ENCODE measurements around the gene RCOR3.
A peak's percentile ranks its signal among the peaks of the same experiment; 100 is the strongest.
"Not testable (repeated sequence)": the region's sequence is repeated elsewhere in the genome, so short reads cannot be mapped to it uniquely, and the experiment has no call there.

Gene RCOR3

DNA sequence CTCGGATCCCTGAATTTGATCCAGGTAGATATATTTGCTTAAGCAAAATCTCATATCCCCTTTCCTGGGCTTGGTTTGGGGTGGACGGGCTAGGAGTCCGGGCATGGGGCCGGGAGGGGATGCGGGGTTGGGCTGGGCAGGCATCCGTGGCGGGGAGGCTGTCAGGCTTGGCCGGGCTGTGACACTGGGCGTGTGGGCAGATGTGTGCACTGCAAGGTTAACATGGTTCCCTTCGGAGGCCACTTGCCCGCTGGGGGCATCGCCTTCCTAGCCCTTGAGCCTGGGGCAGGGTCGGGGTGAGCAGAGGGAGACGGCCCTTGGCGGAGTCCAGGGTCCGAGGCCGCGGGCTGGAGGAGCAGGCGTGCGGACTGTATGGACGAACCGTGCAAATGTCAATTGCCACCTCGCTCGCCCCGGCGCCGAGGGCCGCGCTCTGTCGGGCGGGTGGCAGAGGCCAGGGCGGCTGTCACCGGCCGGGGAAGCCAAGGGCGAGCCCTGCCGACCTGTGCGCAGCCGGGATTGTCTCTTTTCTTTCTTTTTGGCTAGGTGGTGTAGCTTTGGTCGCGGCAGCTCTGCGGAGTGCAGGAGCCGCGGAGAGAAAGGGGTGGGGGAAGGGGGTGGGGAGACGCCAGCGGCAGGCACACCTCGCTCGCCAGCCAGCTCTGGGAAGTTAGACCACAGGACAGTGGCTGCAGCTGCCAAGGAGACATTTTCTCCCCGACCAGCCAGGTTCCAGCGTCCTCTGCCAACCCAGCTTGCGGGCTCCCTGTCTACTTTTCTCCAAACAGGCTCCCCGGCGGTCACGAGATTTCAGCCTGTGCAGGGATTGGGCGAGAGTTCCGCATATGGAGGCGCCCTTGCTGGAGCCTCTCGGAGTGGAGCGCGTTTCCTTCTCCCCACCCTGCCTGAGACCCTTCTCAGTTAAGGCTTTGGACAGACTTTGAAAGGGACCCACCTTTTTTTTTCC is 1.3 kb downstream of the RCOR3 start:
- peak; percentile 57 to 62 for DNase-seq (ENCODE audit: low read depth in 2 of 2)

GRCh38 chr1:211261229-211261628 is 2.1 kb downstream of the RCOR3 start:
- DNase-seq (ENCODE audit: low read depth in 2 of 2): no peak

GRCh38 chr1:211263022-211263421 is 3.9 kb downstream of the RCOR3 start:
- DNase-seq (ENCODE audit: low read depth in 2 of 2): not testable (repeated sequence)

DNA sequence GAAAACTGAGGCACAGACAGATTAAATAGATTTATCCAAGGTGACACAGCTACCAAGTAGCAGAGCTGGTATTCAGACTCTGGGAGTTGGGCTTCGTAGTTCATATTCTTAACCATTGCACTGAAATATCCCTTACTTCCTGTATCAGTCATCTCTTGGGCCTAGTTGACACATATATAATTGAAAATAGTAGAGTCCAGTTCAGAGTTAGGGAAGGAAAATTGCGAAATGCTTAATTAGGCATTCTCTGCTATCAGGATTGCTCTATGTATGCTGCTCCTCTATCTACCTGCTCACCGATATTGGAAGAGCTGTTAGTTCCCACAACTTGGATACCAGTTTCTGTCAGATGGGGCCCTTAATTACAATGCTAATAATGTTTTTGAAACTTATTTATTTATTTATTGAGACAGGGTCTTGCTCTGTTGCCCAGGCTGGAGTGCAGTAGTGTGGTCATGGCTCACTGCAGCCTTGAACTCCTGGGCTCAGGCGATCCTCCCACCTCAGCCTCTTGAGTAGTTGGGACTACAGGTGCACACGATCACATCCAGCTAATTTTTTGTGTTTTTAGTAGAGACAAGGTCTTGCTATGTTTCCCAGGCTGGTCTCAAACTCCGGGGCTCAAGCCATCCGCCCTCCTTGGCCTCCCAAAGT is 8.2 kb downstream of the RCOR3 start:
- DNase-seq (ENCODE audit: low read depth in 2 of 2): no peak

DNA sequence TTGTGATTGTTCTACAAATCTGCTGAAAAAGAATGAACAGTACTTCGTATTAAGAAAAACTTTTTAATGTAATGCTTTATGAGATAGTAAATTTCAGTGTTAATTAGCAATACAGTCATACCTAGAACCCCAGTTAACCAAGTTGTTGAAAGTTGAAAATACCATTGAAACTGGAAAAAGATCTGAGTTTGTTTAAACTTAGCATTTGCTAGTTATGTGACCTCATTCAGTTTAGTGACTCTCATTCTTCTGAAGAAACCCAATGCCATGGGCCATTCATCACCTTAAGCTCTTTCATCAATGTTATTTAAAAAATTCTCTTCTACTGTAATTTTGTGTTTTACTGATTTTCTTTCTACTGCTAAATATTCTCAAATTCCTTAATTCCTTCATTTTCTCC is 20.2 kb downstream of the RCOR3 start:
- DNase-seq (ENCODE audit: low read depth in 2 of 2): no peak

GRCh38 chr1:211280910-211281309 is 21.7 kb downstream of the RCOR3 start:
- no peak for DNase-seq (ENCODE audit: low read depth in 2 of 2)

DNA sequence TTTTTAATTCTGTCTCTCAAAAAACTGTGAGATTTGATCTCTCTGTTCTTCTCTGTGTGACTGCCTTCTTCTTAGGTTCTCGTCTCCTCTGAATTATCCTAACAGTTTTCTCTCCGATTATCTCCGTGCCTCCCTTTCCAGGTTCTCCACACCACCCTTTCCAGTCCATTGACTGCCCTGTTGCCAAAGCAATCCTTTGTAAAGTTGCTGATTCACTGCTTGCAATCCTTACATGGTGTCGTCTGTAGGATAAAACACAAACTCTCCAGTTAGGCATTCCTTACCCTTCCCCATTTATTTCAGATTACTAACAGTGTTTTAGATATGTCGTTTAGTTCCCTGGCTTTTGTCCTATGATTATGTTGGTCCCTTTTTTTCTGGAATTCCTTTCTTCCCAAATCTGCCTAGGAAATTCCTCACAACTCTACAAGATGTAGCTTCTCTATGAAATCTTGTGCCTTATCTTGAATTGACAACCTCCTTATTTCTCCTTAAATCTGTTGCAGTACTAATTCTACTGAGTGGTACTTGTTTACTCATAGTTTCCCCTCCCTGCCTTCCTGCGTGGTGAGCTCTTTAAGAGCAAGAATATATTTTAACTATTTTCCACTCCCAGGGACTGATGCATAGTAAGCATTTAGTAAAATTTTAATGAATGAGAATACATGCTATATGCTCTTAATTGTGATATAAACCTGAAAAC is 22.3 kb downstream of the RCOR3 start:
- DNase-seq (ENCODE audit: low read depth in 2 of 2): no peak

- no peak for DNase-seq (ENCODE audit: low read depth in 2 of 2)
Measured at GRCh38 chr1:211282023-211282373, 22.8 kb downstream of the RCOR3 start.

GRCh38 chr1:211285196-211285595 is 26.0 kb downstream of the RCOR3 start:
- no peak for DNase-seq (ENCODE audit: low read depth in 2 of 2)

DNA sequence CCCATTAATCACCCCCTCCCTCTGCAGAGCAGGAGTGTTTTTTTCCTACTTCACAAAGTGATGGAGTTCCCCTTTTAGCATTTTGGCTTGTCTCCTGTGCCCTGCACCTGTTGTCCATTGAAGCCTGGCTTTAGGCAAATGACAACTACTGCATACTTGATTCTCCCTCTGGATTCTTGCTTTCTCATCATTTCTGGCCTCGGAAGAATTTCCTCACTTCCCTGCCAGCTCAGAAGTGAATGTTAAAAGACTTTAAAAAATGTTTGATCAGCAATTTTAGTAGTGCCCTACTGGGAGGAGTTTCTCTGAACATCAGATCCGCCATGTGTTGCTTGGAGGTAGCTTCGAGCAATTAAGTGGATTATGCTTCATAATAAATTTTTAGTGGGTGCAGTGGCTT is 28.1 kb downstream of the RCOR3 start:
- no peak for DNase-seq (ENCODE audit: low read depth in 2 of 2)

DNA sequence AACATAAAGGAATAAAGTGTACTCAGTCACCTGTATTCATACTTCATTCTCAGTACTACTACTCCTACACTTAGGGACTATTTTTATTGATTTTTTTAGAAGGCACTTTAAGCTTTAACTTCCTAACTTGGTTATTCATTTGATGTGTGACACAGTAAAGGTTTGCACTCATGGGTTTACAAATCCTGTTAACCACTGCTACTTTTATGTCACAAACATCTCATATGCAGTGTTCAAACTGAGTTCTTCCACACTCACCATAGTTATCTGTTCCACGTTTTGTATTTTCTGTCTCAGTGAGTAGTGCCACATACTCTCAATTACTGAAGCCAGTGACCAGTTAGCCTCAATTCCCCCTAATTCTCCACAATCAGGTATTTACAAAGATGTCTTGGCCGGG is 33.2 kb downstream of the RCOR3 start:
- no peak for DNase-seq (ENCODE audit: low read depth in 2 of 2)

DNA sequence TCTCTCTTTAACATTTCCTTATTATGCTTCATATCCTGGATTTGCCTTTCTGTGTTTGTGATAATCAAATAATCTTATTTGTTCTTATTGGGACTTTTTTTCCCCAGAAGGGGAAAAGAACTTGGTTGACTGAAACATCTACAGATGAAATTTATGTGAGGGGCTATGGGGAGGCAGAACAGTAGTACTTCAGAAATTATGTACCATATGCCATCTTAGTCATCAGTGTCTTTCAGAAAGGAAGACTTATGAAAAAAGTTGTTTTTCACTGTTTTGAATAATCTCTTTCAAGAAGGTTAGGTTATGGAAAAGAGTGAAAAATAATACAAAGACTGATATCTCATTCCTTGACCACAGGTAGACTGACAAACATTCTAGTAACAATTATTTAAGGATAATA is 37.2 kb downstream of the RCOR3 start:
- DNase-seq (ENCODE audit: low read depth in 2 of 2): no peak

DNA sequence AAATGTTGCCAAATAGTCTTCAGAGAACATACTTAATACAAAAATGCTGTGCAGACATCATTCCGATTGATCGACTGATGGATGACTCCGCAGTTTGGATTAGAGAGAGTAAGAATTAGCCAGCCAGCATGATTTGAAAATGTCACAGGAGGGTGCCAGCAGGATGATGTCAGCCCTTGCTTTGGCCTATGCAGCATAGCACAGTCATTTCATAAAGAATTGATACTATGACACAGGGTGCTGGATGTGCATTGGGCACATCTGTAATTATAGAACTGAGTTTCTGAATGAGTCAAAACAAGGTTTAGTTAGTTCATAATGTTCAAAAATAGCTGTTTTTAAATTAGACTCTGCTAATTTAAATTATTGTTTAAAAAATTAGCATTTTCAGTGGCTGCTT is 45.9 kb downstream of the RCOR3 start:
- peak in 1 of 2 donors; percentile 36 for DNase-seq (ENCODE audit: low read depth in 2 of 2)

GRCh38 chr1:211309617-211310016 is 50.5 kb downstream of the RCOR3 start:
- DNase-seq (ENCODE audit: low read depth in 2 of 2): no peak

DNA sequence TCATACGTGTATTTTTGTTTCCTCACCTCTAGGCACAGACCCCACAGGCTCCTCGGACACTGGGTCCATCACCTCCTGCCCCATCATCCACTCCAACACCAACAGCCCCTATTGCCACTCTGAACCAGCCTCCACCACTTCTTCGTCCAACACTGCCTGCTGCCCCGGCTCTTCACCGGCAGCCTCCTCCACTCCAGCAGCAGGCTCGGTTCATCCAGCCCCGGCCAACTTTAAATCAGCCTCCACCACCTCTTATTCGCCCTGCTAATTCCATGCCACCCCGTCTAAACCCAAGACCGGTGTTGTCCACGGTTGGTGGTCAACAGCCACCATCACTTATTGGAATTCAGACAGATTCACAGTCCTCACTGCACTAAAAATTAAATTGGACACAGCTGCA is 54.2 kb downstream of the RCOR3 start:
- no peak for DNase-seq (ENCODE audit: low read depth in 2 of 2)

DNA sequence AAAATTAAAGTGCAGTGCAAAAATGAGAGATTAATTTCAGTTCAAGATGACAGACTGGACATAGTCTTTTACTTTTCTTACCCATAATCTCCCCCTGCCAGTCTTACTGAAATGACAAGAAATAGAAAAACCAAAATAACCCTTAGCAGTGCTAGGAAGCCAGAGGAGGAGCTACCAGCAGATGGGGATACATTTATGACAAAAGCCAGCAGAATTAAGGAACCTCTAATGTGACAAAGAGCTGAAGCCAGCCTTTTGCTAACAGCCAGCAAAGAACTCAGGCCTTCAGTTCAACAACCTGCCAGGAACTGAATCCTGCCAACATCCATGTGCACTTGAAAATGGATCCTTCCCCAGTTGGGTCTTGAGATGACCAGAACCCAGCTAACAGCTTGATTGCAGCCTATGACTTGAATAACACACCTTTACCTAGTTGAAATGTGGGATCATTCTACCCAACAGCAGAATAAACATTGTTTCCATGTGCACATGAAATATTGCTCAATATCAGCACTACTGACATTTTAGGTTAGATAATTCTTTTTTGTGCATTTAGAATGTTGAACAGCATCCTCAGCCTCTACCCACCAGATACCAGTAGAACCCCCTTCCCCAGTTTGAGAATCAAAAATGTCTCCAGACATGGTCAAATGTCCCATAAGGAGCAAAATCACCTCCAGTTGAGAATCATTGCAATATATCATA is 59.6 kb downstream of the RCOR3 start:
- no peak for DNase-seq (ENCODE audit: low read depth in 2 of 2)

DNA sequence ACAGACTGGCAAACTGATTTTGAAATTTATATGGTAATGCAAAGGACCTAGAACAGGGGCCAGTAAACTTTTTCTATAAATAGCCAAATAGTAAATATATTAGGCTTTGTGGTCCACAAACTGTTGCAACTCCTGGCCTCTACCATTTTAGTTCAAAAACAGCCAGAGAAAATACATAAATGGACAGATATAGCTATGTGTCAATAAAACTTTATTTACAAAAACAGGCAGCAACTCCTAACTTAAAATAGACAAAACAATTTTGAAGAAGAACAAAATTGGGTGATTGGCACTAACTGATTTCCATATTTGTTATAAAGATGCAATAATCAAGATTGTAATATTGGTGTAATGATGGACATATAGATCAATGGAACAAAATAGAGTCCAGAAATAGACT is 60.7 kb downstream of the RCOR3 start:
- DNase-seq (ENCODE audit: low read depth in 2 of 2): no peak

GRCh38 chr1:211320980-211321379 is 61.8 kb downstream of the RCOR3 start:
- no peak for DNase-seq (ENCODE audit: low read depth in 2 of 2)

- DNase-seq (ENCODE audit: low read depth in 2 of 2): not testable (repeated sequence)
Measured at GRCh38 chr1:211321646-211322045, 62.5 kb downstream of the RCOR3 start.

DNA sequence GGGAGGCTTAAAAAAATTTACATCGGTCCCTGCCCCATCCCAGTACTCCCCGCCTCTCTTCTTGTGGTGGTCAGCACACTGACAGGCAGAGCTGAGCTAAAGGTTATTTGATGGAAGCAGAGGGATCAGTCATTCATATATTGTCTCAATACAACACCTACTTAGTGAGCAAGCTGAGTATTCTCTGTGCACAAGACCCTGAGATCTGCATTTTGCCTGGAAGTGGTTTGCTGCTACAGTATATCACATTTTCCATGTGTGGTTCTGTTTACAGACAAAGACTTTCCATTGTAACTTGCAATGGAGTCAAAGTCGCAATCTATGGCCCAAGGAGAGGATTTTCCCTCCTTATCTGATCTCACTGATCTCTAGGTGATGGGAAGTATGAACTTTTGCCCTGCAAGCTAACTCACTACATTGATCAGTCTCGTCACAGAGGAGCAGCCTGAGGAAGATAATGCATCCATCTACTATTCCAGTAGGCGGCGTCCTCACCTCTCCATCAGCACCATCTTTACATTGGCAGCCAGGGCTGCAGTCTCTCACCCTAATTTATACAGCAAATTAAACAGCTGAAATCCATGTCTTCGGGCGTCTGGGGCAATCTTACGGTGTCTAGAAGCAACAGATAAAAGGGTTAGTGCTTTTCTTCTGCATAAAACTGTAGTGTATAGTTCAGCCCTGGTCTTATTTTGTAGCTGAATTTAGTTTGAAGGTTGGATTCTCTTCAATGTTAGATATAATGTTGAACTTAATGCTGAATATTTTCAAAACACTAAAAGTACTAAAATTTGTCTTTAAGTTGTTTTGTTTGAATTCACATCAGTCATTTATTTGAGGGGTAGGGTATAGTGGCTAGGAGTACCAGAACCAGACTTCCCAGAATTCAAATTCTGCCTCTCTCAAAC is 64.2 kb downstream of the RCOR3 start:
- DNase-seq (ENCODE audit: low read depth in 2 of 2): peak; percentile 45 to 59
